ENCODE data around the gene EPB41L4B. TPM values are rescaled to one million over a fixed set of nuclear protein-coding genes. Genes with fewer than 3 reads are reported as not detected.

Gene EPB41L4B
- total RNA-seq, 1 experiment from 2014 or later: not detected

- H4K20me1 ChIP-seq (ENCODE audit: insufficient read depth, low read depth, low read length): no peaks in the 10 kb centered on the region
- no peak overlapping the region for H3K4me2 ChIP-seq (ENCODE audit: low read depth, low read length, poor library complexity, severe bottlenecking)
- H3K27ac ChIP-seq (ENCODE audit: low read length): no peak overlapping the region
- no peaks in the 10 kb centered on the region for H3K9me3 ChIP-seq (ENCODE audit: low read length)
- H3K36me3 ChIP-seq (ENCODE audit: insufficient read depth, low read length): no peaks in the 10 kb centered on the region
- no peak for DNase-seq
- no peak overlapping the region for H3K9ac ChIP-seq (ENCODE audit: low read length)
- no peaks in the 10 kb centered on the region for H3K79me2 ChIP-seq (ENCODE audit: low read length)
- H3K4me1 ChIP-seq (ENCODE audit: low read length): no peaks in the 10 kb centered on the region
- H3K4me3 ChIP-seq (ENCODE audit: low read length): no peak overlapping the region
- H3K27me3 ChIP-seq (ENCODE audit: low read length): no peaks in the 10 kb centered on the region
- no peaks in the 10 kb centered on the region for H3K9me2 ChIP-seq (replicated peaks; ENCODE audit: insufficient read depth, low read length)
- H2AFZ ChIP-seq (ENCODE audit: low read length): no peak overlapping the region
These were observed 66.5 kb downstream of the EPB41L4B start for GRCh38 chr9:109254317-109254716.

GRCh38 chr9:109253637-109254284 is 67.1 kb downstream of the EPB41L4B start:
- no peak overlapping the region for H3K9ac ChIP-seq (ENCODE audit: low read length)
- no peaks in the 10 kb centered on the region for H3K79me2 ChIP-seq (ENCODE audit: low read length)
- no peak overlapping the region for H3K4me3 ChIP-seq (ENCODE audit: low read length)
- no peaks in the 10 kb centered on the region for H3K9me2 ChIP-seq (replicated peaks; ENCODE audit: insufficient read depth, low read length)
- no peaks in the 10 kb centered on the region for H3K36me3 ChIP-seq (ENCODE audit: insufficient read depth, low read length)
- no peak overlapping the region for H3K4me2 ChIP-seq (ENCODE audit: low read depth, low read length, poor library complexity, severe bottlenecking)
- H2AFZ ChIP-seq (ENCODE audit: low read length): no peak overlapping the region
- no peaks in the 10 kb centered on the region for H4K20me1 ChIP-seq (ENCODE audit: insufficient read depth, low read depth, low read length)
- H3K4me1 ChIP-seq (ENCODE audit: low read length): no peaks in the 10 kb centered on the region
- no peaks in the 10 kb centered on the region for H3K27me3 ChIP-seq (ENCODE audit: low read length)
- DNase-seq: no peak
- H3K27ac ChIP-seq (ENCODE audit: low read length): no peak overlapping the region
- H3K9me3 ChIP-seq (ENCODE audit: low read length): no peaks in the 10 kb centered on the region

GRCh38 chr9:109253241-109253636 is 67.6 kb downstream of the EPB41L4B start:
- no peaks in the 10 kb centered on the region for H3K36me3 ChIP-seq (ENCODE audit: insufficient read depth, low read length)
- no peak overlapping the region for H3K27ac ChIP-seq (ENCODE audit: low read length)
- H3K4me1 ChIP-seq (ENCODE audit: low read length): no peaks in the 10 kb centered on the region
- H3K9me2 ChIP-seq (replicated peaks; ENCODE audit: insufficient read depth, low read length): no peaks in the 10 kb centered on the region
- no peak overlapping the region for H3K4me3 ChIP-seq (ENCODE audit: low read length)
- no peak for DNase-seq
- no peaks in the 10 kb centered on the region for H3K9me3 ChIP-seq (ENCODE audit: low read length)
- H3K9ac ChIP-seq (ENCODE audit: low read length): no peak overlapping the region
- H3K27me3 ChIP-seq (ENCODE audit: low read length): no peaks in the 10 kb centered on the region
- no peak overlapping the region for H3K4me2 ChIP-seq (ENCODE audit: low read depth, low read length, poor library complexity, severe bottlenecking)
- H3K79me2 ChIP-seq (ENCODE audit: low read length): no peaks in the 10 kb centered on the region
- no peaks in the 10 kb centered on the region for H4K20me1 ChIP-seq (ENCODE audit: insufficient read depth, low read depth, low read length)
- no peak overlapping the region for H2AFZ ChIP-seq (ENCODE audit: low read length)

- no peaks in the 10 kb centered on the region for H4K20me1 ChIP-seq (ENCODE audit: insufficient read depth, low read depth, low read length)
- H3K4me1 ChIP-seq (ENCODE audit: low read length): no peaks in the 10 kb centered on the region
- no peaks in the 10 kb centered on the region for H3K9me3 ChIP-seq (ENCODE audit: low read length)
- no peaks in the 10 kb centered on the region for H3K79me2 ChIP-seq (ENCODE audit: low read length)
- DNase-seq: no peak
- no peak overlapping the region for H3K27ac ChIP-seq (ENCODE audit: low read length)
- H3K4me3 ChIP-seq (ENCODE audit: low read length): no peak overlapping the region
- no peaks in the 10 kb centered on the region for H3K9me2 ChIP-seq (replicated peaks; ENCODE audit: insufficient read depth, low read length)
- no peak overlapping the region for H2AFZ ChIP-seq (ENCODE audit: low read length)
- no peak overlapping the region for H3K4me2 ChIP-seq (ENCODE audit: low read depth, low read length, poor library complexity, severe bottlenecking)
- H3K27me3 ChIP-seq (ENCODE audit: low read length): no peaks in the 10 kb centered on the region
- H3K9ac ChIP-seq (ENCODE audit: low read length): no peak overlapping the region
- no peaks in the 10 kb centered on the region for H3K36me3 ChIP-seq (ENCODE audit: insufficient read depth, low read length)
These were observed 68.6 kb downstream of the EPB41L4B start for GRCh38 chr9:109252291-109252690.

- no peaks in the 10 kb centered on the region for H3K9me2 ChIP-seq (replicated peaks; ENCODE audit: insufficient read depth, low read length)
- no peaks in the 10 kb centered on the region for H3K79me2 ChIP-seq (ENCODE audit: low read length)
- no peaks in the 10 kb centered on the region for H3K9me3 ChIP-seq (ENCODE audit: low read length)
- H2AFZ ChIP-seq (ENCODE audit: low read length): no peak overlapping the region
- no peak overlapping the region for H3K4me3 ChIP-seq (ENCODE audit: low read length)
- H3K9ac ChIP-seq (ENCODE audit: low read length): no peak overlapping the region
- DNase-seq: no peak
- no peaks in the 10 kb centered on the region for H3K27me3 ChIP-seq (ENCODE audit: low read length)
- no peaks in the 10 kb centered on the region for H4K20me1 ChIP-seq (ENCODE audit: insufficient read depth, low read depth, low read length)
- H3K4me2 ChIP-seq (ENCODE audit: low read depth, low read length, poor library complexity, severe bottlenecking): no peak overlapping the region
- no peaks in the 10 kb centered on the region for H3K36me3 ChIP-seq (ENCODE audit: insufficient read depth, low read length)
- no peak overlapping the region for H3K27ac ChIP-seq (ENCODE audit: low read length)
- no peaks in the 10 kb centered on the region for H3K4me1 ChIP-seq (ENCODE audit: low read length)
These were observed 69.1 kb downstream of the EPB41L4B start for GRCh38 chr9:109251776-109252106.

- no peaks in the 10 kb centered on the region for H3K4me1 ChIP-seq (ENCODE audit: low read length)
- no peak overlapping the region for H3K4me3 ChIP-seq (ENCODE audit: low read length)
- H3K9ac ChIP-seq (ENCODE audit: low read length): no peak overlapping the region
- no peak overlapping the region for H3K27ac ChIP-seq (ENCODE audit: low read length)
- H3K36me3 ChIP-seq (ENCODE audit: insufficient read depth, low read length): no peaks in the 10 kb centered on the region
- H3K9me2 ChIP-seq (replicated peaks; ENCODE audit: insufficient read depth, low read length): no peaks in the 10 kb centered on the region
- no peak for DNase-seq
- no peaks in the 10 kb centered on the region for H4K20me1 ChIP-seq (ENCODE audit: insufficient read depth, low read depth, low read length)
- no peak overlapping the region for H3K4me2 ChIP-seq (ENCODE audit: low read depth, low read length, poor library complexity, severe bottlenecking)
- H3K9me3 ChIP-seq (ENCODE audit: low read length): no peaks in the 10 kb centered on the region
- no peaks in the 10 kb centered on the region for H3K27me3 ChIP-seq (ENCODE audit: low read length)
- no peak overlapping the region for H2AFZ ChIP-seq (ENCODE audit: low read length)
- H3K79me2 ChIP-seq (ENCODE audit: low read length): no peaks in the 10 kb centered on the region
These were observed 69.6 kb downstream of the EPB41L4B start for GRCh38 chr9:109251080-109251775.

- no peak for DNase-seq
- Histone ChIP-seq H3K9me2 (replicated peaks; ENCODE audit: insufficient read depth, low read length) (no peaks in the 10 kb centered on the region), H3K4me3 (ENCODE audit: low read length) (no peak overlapping the region), H3K4me1 (ENCODE audit: low read length) (no peaks in the 10 kb centered on the region), H3K27me3 (ENCODE audit: low read length) (no peaks in the 10 kb centered on the region), H4K20me1 (ENCODE audit: insufficient read depth, low read depth, low read length) (no peaks in the 10 kb centered on the region), H3K27ac (ENCODE audit: low read length) (no peak overlapping the region), H3K79me2 (ENCODE audit: low read length) (no peaks in the 10 kb centered on the region), H2AFZ (ENCODE audit: low read length) (no peak overlapping the region), H3K4me2 (ENCODE audit: low read depth, low read length, poor library complexity, severe bottlenecking) (no peak overlapping the region), H3K9ac (ENCODE audit: low read length) (no peak overlapping the region), H3K36me3 (ENCODE audit: insufficient read depth, low read length) (no peaks in the 10 kb centered on the region), H3K9me3 (ENCODE audit: low read length) (no peaks in the 10 kb centered on the region)
These were observed 70.1 kb downstream of the EPB41L4B start for GRCh38 chr9:109250771-109251079.

- H3K4me2 ChIP-seq (ENCODE audit: low read depth, low read length, poor library complexity, severe bottlenecking): no peak overlapping the region
- no peaks in the 10 kb centered on the region for H3K9me2 ChIP-seq (replicated peaks; ENCODE audit: insufficient read depth, low read length)
- DNase-seq: no peak
- no peaks in the 10 kb centered on the region for H4K20me1 ChIP-seq (ENCODE audit: insufficient read depth, low read depth, low read length)
- no peaks in the 10 kb centered on the region for H3K27me3 ChIP-seq (ENCODE audit: low read length)
- no peaks in the 10 kb centered on the region for H3K79me2 ChIP-seq (ENCODE audit: low read length)
- H3K27ac ChIP-seq (ENCODE audit: low read length): no peak overlapping the region
- H3K4me1 ChIP-seq (ENCODE audit: low read length): no peaks in the 10 kb centered on the region
- no peak overlapping the region for H3K9ac ChIP-seq (ENCODE audit: low read length)
- H3K4me3 ChIP-seq (ENCODE audit: low read length): no peak overlapping the region
- no peaks in the 10 kb centered on the region for H3K36me3 ChIP-seq (ENCODE audit: insufficient read depth, low read length)
- H2AFZ ChIP-seq (ENCODE audit: low read length): no peak overlapping the region
- no peaks in the 10 kb centered on the region for H3K9me3 ChIP-seq (ENCODE audit: low read length)
These were observed 70.5 kb downstream of the EPB41L4B start for GRCh38 chr9:109250311-109250741.

Measured in Karpas-422 (cell line).